GM19468 (cell line): ENCODE results near the gene NDUFA5.

ENCODE experiments used
- ATAC-seq: cut with Tn5 transposase; IDR thresholded peaks from one replicate; pipeline ENCODE4 v1.9.1; 2021; ENCODE audit warnings: mild to moderate bottlenecking, moderate library complexity, moderate number of reproducible peaks; ENCODE audit not compliant: unreplicated experiment; ENCODE audit errors: extremely low read depth

NDUFA5 gene

GRCh38 chr7:123557398-123558288, at the start of gene NDUFA5:
NDUFA5 (minus strand) TSS chr7:123557818; CDS start chr7:123557795, 23 bp downstream.
- ATAC-seq, result peak; percentile 96

- ATAC-seq, result no peak
Observed at GRCh38 chr7:123604739-123605138, 47.1 kb upstream of the NDUFA5 start.

DNA sequence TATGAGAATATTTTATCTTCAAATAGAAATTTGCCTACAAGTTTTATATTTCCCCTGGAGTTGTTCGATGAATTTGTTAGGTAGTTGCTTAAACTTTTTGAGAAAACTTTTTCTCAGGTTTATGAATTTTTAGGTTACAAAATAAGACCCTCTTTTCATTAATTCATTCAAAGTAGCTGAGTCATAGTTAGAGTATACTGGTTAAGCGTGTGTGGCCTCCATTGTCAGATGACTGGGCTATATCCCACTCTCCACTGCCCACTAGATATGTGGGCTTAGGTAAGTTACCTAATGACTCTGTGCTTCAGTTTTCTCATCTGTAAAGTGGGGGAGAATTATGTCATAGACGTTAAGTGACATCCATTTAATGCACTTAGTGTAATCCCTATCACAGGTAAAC, 45.0 kb upstream of the NDUFA5 start:
- ATAC-seq, result no peak

DNA sequence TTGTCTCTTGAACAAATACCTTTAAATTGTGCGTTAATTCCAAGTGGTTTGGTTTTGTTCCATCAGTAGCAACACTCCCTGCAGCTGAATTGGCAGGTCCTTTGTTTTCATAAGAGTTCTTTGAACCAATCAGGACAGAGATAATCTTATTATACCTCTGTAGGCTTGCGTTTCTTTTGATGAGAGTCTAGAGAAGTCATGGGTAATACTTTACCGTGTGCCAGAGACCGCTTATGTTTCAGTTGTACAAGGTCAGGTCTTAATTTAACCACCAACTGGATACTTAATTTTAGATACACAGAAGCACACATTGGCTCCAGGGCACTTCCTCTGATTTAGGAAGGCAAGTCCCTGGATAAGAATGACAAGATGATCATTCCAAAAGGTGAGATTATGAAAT, 43.9 kb upstream of the NDUFA5 start, which contains the start of gene ASB15:
Gene ASB15 (plus strand): TSS at position 292 of the 400 bp plus-strand sequence. CDS start 12,682 bp downstream, outside the sequence.
- ATAC-seq, result no peak

DNA sequence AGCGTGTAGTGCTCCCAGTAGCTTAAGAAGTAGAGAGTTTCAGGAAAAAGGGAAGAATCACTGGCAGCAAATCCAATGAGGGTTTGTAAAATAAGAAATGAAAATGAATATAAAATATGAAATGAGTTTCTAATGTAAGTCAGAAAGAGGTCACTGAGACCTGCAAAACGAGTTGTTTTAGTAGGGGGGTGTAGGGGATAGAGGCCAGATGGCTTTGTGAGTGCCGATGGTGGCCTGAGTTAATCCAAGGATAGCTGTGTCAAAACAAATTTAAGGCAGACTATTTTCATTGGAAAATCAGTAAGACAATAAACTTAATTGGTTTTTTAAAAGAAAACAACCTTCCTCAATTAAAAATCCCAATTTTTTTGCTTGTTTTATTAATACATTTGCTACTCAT, 43.3 kb upstream of the NDUFA5 start:
- ATAC-seq, result no peak

- ATAC-seq, result no peak
Observed at GRCh38 chr7:123599766-123600165, 42.1 kb upstream of the NDUFA5 start.

GRCh38 chr7:123598657-123599056, 41.0 kb upstream of the NDUFA5 start:
- ATAC-seq, result no peak

DNA sequence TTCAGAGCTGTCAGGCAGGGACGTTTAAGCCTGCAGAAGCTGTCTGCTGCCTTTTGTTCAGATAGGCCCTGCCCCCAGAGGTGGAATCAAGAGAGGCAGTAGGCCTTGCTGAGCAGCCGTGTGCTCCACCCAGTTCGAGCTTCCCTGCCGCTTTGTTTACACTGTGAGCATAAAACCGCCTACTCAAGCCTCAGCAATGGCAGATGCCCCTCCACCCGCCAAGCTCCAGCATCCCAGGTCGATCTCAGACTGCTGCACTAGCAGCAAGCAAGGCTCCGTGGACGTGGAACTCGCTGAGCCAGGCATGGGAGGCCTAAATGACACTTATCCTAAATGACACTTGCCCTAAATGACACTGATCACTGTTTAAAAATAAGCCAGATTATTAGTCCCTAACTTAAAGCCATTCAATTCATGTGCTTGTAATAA, 37.2 kb upstream of the NDUFA5 start:
- no peak for ATAC-seq

DNA sequence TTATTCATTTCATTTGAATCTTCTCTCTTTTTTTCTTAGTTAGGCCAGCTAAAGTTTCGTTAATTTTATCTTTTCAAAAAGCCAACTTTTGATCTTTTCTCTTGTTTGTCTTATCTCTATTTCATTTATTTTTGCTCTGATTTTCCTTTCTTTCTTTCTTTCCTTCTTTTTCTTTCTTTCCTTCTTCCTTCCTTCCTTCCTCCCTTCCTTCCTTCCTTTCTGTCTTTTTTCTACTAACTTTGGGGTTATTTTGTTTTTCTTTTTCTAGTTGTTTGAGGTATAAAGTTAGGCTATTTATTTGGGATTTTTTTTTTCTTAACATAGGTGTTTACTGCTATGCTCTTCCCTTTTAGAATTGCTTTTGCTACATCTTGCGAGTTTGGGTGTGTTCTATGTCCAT, 30.8 kb upstream of the NDUFA5 start:
- ATAC-seq, result no peak

DNA sequence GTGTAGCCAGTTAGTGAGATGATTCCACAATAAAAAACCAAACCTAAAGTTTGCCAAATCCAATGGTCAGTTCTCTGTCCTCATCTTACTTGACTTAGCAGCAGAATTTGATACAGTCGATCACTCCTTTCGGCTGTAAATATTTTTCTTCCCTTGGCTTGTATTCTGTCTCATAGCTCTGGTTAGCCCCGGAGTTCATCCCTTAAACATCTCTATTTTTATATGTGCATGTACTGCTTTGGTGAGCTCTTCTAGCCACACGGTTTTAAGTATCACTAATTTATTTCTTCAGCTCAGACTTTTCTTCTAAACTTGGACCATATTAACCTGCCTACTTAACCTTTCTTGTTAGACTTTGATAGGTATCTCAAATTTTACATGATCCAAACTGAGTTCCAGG, 26.2 kb upstream of the NDUFA5 start:
- ATAC-seq, result no peak

DNA sequence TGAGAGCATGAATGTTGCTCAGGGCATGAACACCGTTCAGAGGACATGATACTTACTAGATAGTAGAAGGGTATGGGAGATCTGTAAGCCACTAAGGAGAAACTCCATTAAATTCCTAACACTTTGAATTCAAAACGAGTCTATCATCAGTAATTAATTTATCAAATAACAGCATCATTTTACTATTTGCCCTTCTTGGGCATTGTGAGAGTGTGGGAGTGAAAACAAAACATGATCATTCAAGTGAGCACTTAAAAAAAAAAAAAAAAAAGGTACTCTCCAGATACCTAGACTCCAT, 23.5 kb upstream of the NDUFA5 start:
- ATAC-seq, result no peak

DNA sequence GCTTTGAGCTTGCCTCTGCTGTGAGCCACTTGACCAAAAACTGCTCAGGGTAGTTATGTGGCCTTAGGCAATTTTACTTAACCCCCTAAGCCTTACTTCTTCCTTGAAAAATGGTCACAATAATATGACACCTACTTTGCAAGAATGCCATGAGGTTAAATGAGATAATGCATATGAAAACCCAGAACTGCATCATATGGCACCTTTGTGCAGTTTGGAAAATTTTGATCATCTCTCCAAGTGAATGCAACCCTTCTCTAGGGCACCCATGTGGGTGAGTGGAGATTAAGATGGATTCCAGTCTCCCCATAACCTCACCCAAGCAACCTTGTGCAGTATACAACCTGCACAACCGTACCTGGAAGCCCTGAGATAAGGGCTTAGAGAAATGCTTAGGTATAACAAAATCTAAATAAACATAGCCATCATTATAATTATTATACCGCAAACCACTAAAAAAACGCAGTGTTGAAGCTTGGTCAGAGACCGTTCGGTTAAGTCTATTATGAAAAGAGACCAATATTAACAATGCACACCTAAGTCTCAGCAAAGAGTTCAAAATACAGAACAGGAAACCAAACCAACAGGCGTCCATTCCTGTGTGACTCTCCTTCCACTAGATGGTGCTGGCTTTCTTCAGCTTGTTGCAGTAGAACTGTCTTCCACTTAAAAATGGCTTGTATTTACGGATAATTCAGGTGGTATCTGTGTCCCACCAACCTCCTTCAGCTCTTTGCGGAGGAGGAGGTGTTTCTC, 23.0 kb upstream of the NDUFA5 start:
- no peak for ATAC-seq

GRCh38 chr7:123579416-123579815, 21.8 kb upstream of the NDUFA5 start:
- no peak for ATAC-seq

DNA sequence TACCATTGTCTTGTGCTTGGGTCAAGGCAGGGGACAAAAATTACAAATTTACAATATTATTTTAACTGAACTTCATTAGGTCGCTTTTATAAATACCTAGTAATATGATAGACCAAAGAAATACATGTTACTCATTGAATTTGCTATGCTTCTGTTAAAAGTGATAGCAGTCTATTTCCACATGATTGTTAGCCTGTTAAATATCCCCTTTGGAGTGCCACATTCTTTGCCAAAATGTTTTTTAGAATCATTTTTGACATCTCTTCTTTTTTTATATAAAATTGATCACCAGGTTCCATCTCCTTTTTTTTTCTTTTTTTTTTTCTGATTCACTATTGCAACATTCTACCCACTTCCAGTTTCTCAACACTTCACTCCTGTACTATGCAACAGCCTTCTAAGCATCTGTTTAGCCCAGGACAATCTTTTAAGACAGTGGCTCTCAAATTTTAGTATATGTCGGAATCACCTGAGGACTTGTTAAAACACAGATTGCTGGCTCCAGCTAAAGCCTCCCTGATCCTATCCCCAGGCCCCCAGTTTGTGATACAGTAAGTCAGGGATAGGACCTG, 16.4 kb upstream of the NDUFA5 start:
- ATAC-seq, result no peak

DNA sequence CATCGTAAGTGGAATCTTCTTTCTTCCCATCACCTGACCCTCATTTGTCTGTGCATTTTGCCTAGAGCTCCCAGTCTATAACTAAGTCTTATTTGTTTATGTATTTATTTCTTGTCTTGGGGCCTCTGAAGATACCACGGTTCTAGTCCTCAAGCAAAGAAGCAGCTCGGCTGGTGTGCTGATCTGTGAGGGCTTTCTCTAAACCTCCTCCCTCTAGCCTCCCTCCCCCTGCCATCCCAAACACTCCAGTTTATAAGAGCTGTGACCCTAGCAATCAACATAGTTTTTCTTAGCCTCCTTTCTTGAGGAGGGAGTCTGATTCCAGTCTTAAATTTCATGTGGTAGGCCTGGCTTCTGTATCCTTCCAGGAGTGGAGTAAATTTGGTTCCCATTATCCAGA, 15.7 kb upstream of the NDUFA5 start:
- no peak for ATAC-seq

DNA sequence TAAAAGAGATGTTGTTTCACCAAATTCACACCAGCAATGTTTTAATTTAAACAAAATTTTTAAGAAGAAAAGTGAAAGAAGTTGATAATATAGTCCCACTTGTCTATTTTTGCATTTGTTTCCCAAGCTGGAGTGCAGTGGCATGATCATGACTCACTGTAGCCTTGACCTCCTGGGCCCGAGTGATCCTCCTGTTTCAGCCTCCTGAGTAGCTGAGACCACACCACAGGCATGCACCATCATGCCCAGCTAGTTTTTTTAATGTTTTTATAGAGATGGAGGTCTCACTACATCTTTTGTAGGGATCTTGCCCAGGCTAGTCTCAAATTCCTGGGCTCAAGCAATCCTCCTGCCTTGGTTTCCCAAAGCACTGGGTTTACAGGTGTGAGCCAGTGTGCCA, 14.1 kb upstream of the NDUFA5 start:
- no peak for ATAC-seq

DNA sequence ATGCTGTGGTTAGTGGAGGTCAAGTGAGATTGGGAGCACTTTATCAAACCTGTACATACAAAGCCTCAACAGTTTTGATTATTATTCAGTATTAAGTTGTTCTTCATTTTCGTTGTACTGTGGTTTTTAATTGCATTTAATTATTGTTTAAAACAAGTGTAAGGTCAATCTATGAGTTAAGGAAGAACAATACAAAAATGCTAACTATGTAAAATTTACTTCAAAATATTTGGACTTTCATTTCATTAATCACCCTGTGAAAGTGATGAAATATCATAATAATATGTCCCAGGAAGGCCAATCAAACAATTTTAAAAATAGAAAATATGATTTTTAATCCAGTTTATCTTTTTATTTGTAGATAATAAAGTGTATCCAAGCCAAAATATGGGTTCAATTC, 13.6 kb upstream of the NDUFA5 start:
- no peak for ATAC-seq

- ATAC-seq, result no peak
Observed at GRCh38 chr7:123570390-123571182, 13.0 kb upstream of the NDUFA5 start.

DNA sequence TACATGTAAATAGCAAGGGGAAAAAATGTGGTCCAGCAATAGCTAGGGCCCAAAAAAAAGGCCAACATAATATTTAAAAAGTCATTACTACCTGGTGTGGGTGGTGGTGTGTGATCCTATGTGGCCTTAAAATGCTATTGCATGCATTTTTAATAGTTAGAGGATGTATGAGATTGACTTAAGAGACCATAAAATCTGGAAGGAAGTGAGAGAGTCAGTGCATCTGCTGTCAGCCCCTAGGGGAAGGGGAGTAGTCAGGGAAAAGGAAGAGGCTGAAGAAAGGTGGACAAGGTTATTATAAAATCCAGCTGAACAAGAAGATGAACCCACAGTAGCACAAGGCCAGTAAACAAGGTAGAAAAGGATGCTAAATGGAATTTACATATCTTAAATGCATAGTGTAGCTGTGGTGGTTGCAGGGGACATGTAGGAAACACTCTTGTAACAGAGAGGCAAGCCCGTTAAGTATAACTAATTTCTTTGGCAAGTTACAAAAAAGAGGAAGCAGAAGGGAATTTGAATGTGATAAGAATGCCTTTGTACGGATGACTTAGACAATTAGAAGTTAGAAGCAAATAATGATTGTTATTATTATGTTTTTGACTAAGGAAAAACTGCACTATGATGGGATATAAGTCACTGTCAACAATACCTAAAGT, 11.9 kb upstream of the NDUFA5 start:
- ATAC-seq, result no peak

- ATAC-seq, result no peak
Observed at GRCh38 chr7:123562121-123562520, 4.5 kb upstream of the NDUFA5 start.
